ENCODE data around the gene COA8. TPM values are rescaled to one million over a fixed set of nuclear protein-coding genes. Genes with fewer than 3 reads are reported as not detected.

The COA8 gene
- total RNA-seq, 1 experiment from 2014 or later = 38.9 TPM

DNA sequence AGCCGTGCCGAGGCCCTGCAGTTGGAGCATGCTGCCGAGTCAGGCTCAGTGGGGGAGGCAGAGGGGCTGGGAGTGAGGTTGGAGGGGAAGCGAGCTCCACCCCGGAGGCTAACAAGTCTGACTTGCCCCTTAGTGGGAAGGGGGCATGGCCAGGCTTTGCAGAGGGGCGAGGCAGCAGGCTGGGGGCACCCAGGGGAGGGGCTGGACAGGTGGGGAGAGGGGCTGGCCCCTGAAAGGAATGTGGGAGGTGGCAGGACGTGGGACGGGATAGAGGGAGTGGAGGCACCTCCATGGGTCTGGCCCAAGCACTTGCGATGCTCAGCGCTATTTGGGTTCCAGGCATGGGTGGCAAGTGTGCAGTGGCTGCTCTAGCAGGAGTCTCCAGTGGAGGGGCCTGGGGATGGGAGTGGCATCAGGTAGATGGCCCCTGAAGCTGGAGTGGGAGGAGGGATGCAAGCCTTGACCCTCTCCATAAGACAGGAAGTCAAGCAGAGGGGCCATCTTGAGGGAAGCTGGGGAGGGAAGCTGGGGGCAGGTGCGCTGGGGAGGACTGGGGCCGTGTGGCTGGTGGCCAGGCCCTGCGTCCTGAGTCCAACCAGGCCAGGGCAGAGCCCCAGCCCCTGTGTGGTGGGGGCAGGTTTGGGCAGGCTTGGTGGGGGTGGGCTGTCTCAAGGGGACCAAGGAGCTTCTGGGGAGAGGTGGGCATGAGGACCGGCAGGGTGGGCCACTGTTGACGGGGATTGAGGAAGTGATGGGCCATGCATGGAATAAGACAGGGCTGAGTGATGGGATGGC, 31.1 kb upstream of the COA8 start:
- DNase-seq = no peak
- Histone ChIP-seq H3K27me3 (no peaks in the 10 kb centered on the region), H3K4me3 (no peak overlapping the region), H3K36me3 (peaks cover 7% of the 10 kb centered on the region), H3K9me3 (no peaks in the 10 kb centered on the region)

GRCh38 chr14:103532216-103533136, 30.3 kb upstream of the COA8 start:
- Histone ChIP-seq H3K4me3 (no peak overlapping the region), H3K9me3 (no peaks in the 10 kb centered on the region), H3K36me3 (peaks cover 7% of the 10 kb centered on the region)

DNA sequence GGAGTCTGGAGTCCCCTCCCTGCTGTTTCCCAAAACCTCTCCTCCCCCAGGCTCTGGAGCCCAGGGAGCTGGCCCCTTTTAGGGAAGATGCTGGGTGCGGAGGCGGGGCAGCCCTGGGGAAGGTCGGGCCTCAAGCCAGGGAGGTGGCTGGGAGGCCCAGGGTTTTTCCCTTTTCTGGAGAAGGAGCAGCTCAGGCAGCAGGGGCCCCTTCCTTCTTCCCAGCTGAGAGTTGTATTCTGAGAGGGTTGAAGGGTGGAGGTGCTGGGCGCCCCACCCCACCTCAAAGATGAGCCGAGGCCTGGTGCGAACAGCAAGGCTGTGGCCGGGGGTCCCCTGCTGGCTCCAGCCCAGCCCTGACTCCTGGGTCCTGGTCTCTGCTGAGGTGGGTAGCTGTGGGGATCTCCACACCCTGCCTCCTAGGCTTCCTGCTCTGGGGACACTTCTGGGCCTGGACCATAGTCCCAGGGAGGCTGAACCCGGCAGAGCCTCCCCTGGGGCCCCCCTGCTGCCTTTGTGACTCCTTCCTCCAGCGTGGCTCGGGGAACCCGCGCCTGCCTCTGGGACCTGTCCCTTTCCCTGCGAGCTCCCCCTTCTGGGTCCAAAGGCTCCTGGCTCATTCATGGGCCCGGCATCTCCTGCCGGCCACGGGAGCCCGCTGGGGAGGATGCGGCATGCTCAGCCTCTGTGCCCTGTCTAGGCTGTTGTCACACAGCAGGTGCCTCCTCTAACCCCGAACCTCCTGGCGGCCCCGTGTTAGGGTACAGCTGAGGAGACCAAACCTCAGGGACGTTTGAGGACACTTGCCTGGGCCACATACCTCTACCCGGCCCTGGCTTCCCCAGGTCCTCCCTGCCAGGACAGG, 29.4 kb upstream of the COA8 start:
- no peaks in the 10 kb centered on the region for H3K9me3 ChIP-seq
- H3K27me3 ChIP-seq = no peaks in the 10 kb centered on the region
- no peak for DNase-seq
- no peak overlapping the region for H3K4me3 ChIP-seq
- peaks cover 7% of the 10 kb centered on the region for H3K36me3 ChIP-seq

More at GRCh38 chr14:103532216-103533136, 30.3 kb upstream of the COA8 start:
- H3K27me3 ChIP-seq = no peaks in the 10 kb centered on the region
- DNase-seq = no peak

GRCh38 chr14:103533999-103534575, 28.7 kb upstream of the COA8 start:
- DNase-seq = no peak
- Histone ChIP-seq H3K27me3 (no peaks in the 10 kb centered on the region), H3K36me3 (peaks cover 7% of the 10 kb centered on the region), H3K9me3 (no peaks in the 10 kb centered on the region), H3K4me3 (no peak overlapping the region)

GRCh38 chr14:103534576-103535061, 28.1 kb upstream of the COA8 start:
- no peaks in the 10 kb centered on the region for H3K9me3 ChIP-seq
- peaks cover 7% of the 10 kb centered on the region for H3K36me3 ChIP-seq
- DNase-seq = no peak
- H3K4me3 ChIP-seq = no peak overlapping the region
- no peaks in the 10 kb centered on the region for H3K27me3 ChIP-seq

- DNase-seq = no peak
- Histone ChIP-seq H3K9me3 (no peaks in the 10 kb centered on the region), H3K27me3 (no peaks in the 10 kb centered on the region), H3K36me3 (peaks cover 7% of the 10 kb centered on the region), H3K4me3 (no peak overlapping the region)
Measured at GRCh38 chr14:103535081-103535890, 27.5 kb upstream of the COA8 start.

GRCh38 chr14:103535891-103536565, 26.7 kb upstream of the COA8 start:
- H3K27me3 ChIP-seq = no peaks in the 10 kb centered on the region
- no peak overlapping the region for H3K4me3 ChIP-seq
- peaks cover 2% of the 10 kb centered on the region; the same call in 1 of the 2 replicates for H3K36me3 ChIP-seq
- no peak for DNase-seq
- no peaks in the 10 kb centered on the region for H3K9me3 ChIP-seq

DNA sequence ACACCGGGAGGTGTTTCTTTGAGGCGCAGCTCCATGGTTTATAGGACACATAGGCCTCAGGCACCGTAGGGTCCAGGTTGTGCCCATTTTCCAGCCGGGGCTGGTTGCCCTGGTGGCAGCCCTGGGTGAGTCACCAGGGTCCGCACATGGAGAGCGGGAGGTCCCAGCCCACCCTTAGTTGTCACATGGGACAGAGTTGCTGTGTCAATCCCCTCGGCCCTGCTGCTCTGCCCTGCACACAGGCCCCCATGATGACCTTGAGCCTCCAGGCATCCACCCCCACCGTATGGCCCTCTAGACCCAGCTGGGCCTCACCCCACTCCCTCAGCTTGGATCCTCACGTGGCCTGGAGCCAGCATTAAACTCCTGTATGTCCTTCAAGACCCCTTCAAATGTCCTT, 26.1 kb upstream of the COA8 start:
- no peaks in the 10 kb centered on the region for H3K27me3 ChIP-seq
- no peaks in the 10 kb centered on the region for H3K9me3 ChIP-seq
- DNase-seq = no peak
- H3K36me3 ChIP-seq = peaks cover 2% of the 10 kb centered on the region; the same call in 1 of the 2 replicates
- no peak overlapping the region for H3K4me3 ChIP-seq

- no peaks in the 10 kb centered on the region for H3K9me3 ChIP-seq
- no peak overlapping the region for H3K4me3 ChIP-seq
- peaks cover 2% of the 10 kb centered on the region; the same call in 1 of the 2 replicates for H3K36me3 ChIP-seq
- no peak for DNase-seq
- H3K27me3 ChIP-seq = no peaks in the 10 kb centered on the region
Measured at GRCh38 chr14:103537175-103537990, 25.4 kb upstream of the COA8 start.

DNA sequence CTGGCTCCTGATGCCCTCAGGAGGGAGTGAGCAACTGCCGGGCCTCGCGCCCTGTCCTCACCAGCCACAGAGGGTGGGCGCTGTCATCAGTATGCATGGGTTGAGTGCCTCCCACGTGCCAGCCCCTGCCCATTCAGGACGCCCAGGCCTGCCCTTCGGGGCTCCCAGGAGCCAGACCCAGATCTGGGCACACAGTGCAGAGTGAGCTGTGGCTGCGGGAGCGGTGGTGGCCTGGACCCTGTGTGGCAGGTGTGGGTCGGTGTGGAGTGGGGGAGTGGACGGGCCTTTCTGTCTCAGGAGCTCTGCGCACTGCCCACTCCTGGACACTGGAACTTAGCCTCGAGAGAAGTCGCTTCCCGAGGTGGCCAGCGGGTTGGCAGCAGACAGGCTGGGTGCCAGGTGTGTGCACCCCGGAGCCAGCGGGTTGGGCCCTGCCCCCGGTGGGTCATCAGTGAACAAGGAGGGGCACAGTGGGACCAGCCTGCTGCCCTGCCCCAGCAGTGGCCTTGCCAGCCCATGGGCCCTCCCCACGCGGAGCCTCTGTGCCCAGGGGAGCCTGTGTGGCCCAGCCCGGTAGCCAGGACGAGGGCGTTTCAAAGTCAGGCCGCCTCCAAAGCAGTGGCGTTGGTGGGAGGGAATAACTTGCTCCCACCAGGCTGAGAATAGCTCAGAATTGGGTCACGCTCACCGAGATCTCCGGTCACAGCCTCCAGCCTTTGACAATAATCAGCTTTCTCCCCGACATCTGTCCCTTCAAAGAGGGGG, 24.3 kb upstream of the COA8 start:
- Histone ChIP-seq H3K9me3 (no peaks in the 10 kb centered on the region), H3K36me3 (0 out of 2 replicates have a peak, but pooled peaks cover 2% of the 10 kb centered on the region), H3K4me3 (no peak overlapping the region), H3K27me3 (no peaks in the 10 kb centered on the region)
- no peak for DNase-seq

DNA sequence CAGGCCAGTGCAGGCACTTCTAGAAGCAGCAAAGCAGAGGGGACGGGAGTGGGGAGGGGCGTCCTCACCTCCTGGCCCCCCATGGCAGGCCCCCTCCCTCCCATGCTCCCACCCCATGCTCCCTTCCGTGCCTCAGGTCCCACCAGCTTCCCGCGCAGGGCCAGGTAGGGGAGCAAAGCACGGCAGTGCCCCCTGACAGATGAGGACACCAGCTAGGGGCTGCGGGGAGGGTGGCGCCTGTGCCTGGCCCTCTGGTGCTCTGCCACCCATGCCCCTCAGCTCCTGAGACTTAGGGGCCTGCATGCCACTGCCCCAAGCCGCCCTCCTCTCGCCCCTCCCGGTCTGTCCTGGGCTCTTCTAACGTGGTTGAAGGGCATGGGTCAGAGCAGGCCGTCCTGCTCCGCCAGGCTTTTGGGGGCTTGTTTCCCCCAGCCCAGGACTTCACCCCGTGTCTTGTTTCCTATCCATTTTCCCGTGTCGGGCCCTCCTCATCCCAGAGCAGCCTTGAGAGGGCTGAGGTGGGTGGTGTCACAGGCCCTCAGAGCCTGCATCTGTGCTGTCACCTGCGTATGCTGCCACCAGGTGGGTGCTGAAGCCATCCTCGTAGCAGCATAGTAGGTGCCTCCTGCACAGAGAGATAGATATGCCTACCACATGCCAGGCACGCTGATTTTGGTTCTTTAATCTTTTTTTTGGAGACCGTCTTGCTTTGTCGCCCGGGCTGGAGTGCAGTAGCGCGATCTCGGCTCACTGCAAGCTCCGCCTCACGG, 23.5 kb upstream of the COA8 start:
- H3K36me3 ChIP-seq = no peaks in the 10 kb centered on the region
- no peaks in the 10 kb centered on the region for H3K9me3 ChIP-seq
- H3K4me3 ChIP-seq = no peak overlapping the region
- DNase-seq = no peak
- no peaks in the 10 kb centered on the region for H3K27me3 ChIP-seq

DNA sequence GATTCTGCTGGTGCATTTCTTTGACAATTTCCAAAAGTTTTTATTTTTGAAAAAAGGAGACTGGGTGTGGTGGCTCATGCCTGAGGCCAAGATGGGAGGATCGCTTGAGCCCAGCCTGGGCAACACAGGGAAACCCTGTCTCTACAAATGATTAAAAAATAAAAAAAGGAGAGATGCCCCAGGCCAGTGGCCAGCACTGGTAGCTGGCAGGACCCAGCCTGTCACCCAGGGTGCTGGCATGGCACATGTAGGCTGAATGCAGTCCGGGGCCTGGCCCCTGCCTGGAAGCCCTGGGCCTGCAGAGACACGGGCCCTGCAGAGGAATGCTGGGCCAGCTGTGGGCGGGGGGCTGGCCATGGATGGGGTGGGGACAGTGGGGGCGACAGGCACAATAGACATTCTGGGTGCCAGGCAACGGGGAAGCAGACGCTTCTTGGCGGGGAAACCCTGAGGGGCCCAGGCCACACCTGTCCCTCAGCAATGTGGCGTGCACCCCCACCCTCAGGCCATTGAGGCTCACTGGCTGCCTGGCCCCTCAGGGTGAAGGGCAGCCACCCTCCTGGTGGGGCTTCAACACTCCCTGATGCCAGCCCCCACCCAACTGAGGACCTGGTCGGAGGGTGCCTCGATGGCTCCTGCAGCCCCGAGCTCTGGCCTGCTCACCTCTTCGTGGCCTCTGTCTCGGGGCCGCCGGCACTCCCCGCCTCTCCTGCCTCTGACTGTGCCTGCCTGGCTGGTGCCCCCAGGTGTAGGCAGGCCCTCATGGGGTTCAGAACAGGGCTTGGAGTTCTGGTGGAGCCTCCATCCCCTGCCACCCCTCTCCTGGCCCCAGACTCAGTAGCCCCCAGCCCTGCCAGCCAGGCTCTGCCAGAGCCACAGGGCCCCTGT, 21.7 kb upstream of the COA8 start:
- H3K4me3 ChIP-seq = no peak overlapping the region
- DNase-seq = no peak

More for the DNA sequence above, 21.7 kb upstream of the COA8 start:
- no peaks in the 10 kb centered on the region for H3K27me3 ChIP-seq
- no peaks in the 10 kb centered on the region for H3K9me3 ChIP-seq
- H3K36me3 ChIP-seq = no peaks in the 10 kb centered on the region

All from MG63 (cell line).